RWPE2 (cell line): ENCODE results near the gene USP48.

Experiments used
- ATAC-seq: fragments of 200-7000 bp; cut with Tn5 transposase; 3 replicates; pipeline ENCODE4 v1.9.1; 2021; ENCODE audit warnings: low read depth
- DNase-seq: peaks from one replicate; pipeline ENCODE4 v3.0.0-alpha.2; 2020; ENCODE audit warnings: low spot score
- H3K27ac ChIP-seq: fragments of 450-650 bp; 2 replicates; pipeline ENCODE4 v1.5.1; 2017; ENCODE audit warnings: mild to moderate bottlenecking; ENCODE audit not compliant: poor library complexity, severe bottlenecking
- H3K27me3 ChIP-seq: fragments of 250-450 bp; sonication (Bioruptor Pico); 2 replicates; pipeline ENCODE4 v1.5.1; 2021; ENCODE audit warnings: mild to moderate bottlenecking, moderate library complexity; ENCODE audit not compliant: insufficient read depth, poor library complexity, severe bottlenecking
- H3K36me3 ChIP-seq: fragments of 250-450 bp; sonication (Bioruptor Pico); 2 replicates; pipeline ENCODE4 v1.5.1; 2020; ENCODE audit warnings: low read depth, mild to moderate bottlenecking, moderate library complexity
- H3K4me1 ChIP-seq: fragments of 250-450 bp; sonication (Bioruptor Pico); 2 replicates; pipeline ENCODE4 v1.5.1; 2021; ENCODE audit warnings: mild to moderate bottlenecking, moderate library complexity; ENCODE audit not compliant: insufficient read depth, poor library complexity, severe bottlenecking
- H3K4me3 ChIP-seq: fragments of 250-450 bp; sonication (Bioruptor Pico); 2 replicates; pipeline ENCODE4 v1.5.1; 2021; ENCODE audit warnings: mild to moderate bottlenecking, moderate library complexity; ENCODE audit not compliant: severe bottlenecking
- H3K9me3 ChIP-seq: fragments of 250-450 bp; sonication (Bioruptor Pico); 2 replicates; pipeline ENCODE4 v1.5.1; 2021; ENCODE audit warnings: mild to moderate bottlenecking, moderate library complexity; ENCODE audit not compliant: severe bottlenecking
- CTCF ChIP-seq: fragments of 450-650 bp; IDR thresholded peaks from one replicate; pipeline ENCODE4 v1.5.1; 2017; ENCODE audit warnings: mild to moderate bottlenecking, moderate library complexity; ENCODE audit not compliant: poor library complexity, severe bottlenecking

Gene USP48

GRCh38 chr1:21741206-21741605, 41.7 kb downstream of the USP48 start:
- DNase-seq (no peak), ATAC-seq (no peak)
- TF ChIP-seq CTCF = no peak
- no peaks in the 10 kb centered on the region for H3K4me1 ChIP-seq
- peaks cover 58% of the 10 kb centered on the region for H3K36me3 ChIP-seq
- no peak overlapping the region for H3K4me3 ChIP-seq
- H3K27me3 ChIP-seq = no peaks in the 10 kb centered on the region
- no peaks in the 10 kb centered on the region for H3K9me3 ChIP-seq
- H3K27ac ChIP-seq = no peak overlapping the region

GRCh38 chr1:21736876-21737275, 46.1 kb downstream of the USP48 start:
- no peak for ATAC-seq
- Histone ChIP-seq H3K36me3 (peaks cover 71% of the 10 kb centered on the region), H3K4me3 (no peak overlapping the region), H3K27me3 (no peaks in the 10 kb centered on the region), H3K4me1 (no peaks in the 10 kb centered on the region), H3K27ac (no peak overlapping the region), H3K9me3 (peaks cover 2% of the 10 kb centered on the region)
- no peak for TF ChIP-seq CTCF
- no peak for DNase-seq

DNA sequence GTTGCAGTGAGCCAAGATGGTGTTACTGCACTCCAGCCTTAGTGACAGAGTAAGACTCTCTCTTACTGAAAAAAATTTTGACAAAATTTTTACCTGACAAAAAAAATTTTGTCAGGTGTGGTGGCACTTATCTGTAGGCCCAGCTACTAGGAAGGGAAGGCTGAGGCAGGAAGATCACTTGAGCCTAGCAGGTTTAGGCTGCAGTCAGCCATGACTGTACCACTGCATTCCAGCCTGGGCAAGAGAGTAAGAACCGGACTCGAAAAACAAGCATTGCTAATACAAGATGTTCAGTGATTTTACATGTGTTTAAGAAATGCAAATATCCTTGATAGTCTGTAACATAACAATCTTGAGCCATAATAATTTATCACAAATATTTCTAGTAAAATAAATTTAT, 46.9 kb downstream of the USP48 start:
- H3K36me3 ChIP-seq = peaks cover 77% of the 10 kb centered on the region
- DNase-seq (no peak), ATAC-seq (no peak)
- no peak for TF ChIP-seq CTCF
- no peak overlapping the region for H3K4me3 ChIP-seq
- no peaks in the 10 kb centered on the region for H3K4me1 ChIP-seq
- no peak overlapping the region for H3K27ac ChIP-seq
- H3K9me3 ChIP-seq = peaks cover 2% of the 10 kb centered on the region
- no peaks in the 10 kb centered on the region for H3K27me3 ChIP-seq

DNA sequence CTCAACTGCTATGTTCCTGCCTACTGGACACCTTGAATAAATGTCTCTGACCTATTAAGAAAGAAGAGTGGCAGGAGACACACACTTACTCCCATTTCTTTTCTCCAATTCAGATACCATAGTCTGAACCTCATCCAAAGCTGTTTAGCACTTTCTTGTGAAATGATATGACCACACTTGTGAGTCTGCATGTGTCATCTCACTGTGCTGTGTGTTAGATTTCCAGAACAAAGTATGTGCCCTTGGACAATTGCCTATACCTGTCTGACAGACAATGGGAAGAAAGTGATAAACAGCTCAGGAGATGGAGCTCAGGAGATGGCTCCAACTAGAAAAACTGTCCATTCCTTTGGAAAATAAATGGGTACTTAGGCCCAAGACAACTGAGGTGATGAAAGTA, 48.4 kb downstream of the USP48 start:
- Histone ChIP-seq H3K4me1 (no peaks in the 10 kb centered on the region), H3K9me3 (peaks cover 2% of the 10 kb centered on the region), H3K36me3 (peaks cover 81% of the 10 kb centered on the region), H3K27me3 (no peaks in the 10 kb centered on the region), H3K4me3 (no peak overlapping the region), H3K27ac (no peak overlapping the region)
- ATAC-seq (no peak), DNase-seq (no peak)
- TF ChIP-seq CTCF = no peak

DNA sequence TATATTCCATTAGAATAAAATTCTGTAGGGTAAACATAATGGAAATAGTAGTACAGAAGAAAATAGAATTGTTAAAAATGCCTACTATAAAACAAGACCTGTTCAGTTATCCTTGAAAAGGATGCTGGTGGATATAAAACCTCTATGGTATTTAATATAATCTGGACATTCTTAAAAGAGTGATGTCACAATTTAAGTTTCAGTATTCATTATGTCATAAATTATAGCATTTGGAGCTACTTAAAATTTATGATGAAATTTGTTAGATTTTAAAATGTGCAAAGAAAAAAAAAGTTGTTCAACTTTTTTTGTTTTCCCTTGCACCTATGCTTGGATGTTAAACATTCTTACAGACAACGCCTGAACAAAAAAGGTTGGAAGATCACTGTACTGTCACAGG, 50.3 kb downstream of the USP48 start:
- no peaks in the 10 kb centered on the region for H3K4me1 ChIP-seq
- peaks cover 86% of the 10 kb centered on the region for H3K36me3 ChIP-seq
- no peak for ATAC-seq
- H3K4me3 ChIP-seq = no peak overlapping the region
- H3K9me3 ChIP-seq = peaks cover 2% of the 10 kb centered on the region
- no peak for DNase-seq
- no peak for TF ChIP-seq CTCF
- no peak overlapping the region for H3K27ac ChIP-seq
- H3K27me3 ChIP-seq = no peaks in the 10 kb centered on the region
